Measurements from ENCODE around the gene CHIT1.

DNA sequence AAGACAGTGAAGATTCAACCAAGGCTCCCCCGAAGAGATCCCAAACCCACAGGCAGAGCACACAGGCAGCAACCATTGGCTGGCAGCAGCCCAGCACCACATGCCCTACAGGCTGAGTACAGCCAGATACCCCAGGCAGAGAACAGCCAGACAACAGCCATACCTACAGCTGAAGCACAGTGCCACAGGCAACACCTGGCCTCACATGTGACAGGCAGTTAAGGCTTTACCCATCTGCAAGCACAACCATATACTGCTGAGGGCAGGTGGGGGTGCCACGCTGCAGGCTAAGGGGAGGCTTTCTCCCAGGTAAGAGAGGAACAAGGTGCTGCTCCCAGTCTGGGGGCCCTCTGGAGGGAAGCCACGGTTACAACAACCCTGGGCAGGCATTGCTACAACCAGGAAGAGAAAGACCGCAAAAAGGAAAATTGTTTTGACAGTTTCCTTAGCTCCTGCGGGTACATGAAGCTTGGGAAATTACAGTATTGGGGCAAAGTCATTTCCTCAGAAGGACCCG lies 12.3 kb downstream of the CHIT1 start:
- TF ChIP-seq CTCF (IDR thresholded peaks at IDR 0.05 in 4 of 5, conservative IDR thresholded peaks at IDR 0.05 in 1 of 5) (no peak), POLR2A (IDR thresholded peaks at IDR 0.05) (no peak)
